HUES64 (cell line): ENCODE results near the gene RAB11FIP2.

ENCODE experiments used
- H3K27ac ChIP-seq: 2 replicates; pipeline ENCODE4 v1.7.0; 2013; ENCODE audit warnings: low read depth, low read length, inconsistent platforms
- H3K27me3 ChIP-seq: 2 replicates; pipeline ENCODE4 v1.6.1; 2013; ENCODE audit warnings: mild to moderate bottlenecking, low read length; ENCODE audit not compliant: insufficient read depth
- H3K36me3 ChIP-seq: 2 replicates; pipeline ENCODE4 v1.6.1; 2013; ENCODE audit warnings: mild to moderate bottlenecking, low read length; ENCODE audit not compliant: insufficient read depth
- H3K4me1 ChIP-seq: 2 replicates; pipeline ENCODE4 v1.6.1; 2013; ENCODE audit warnings: mild to moderate bottlenecking, low read length, moderate library complexity; ENCODE audit not compliant: insufficient read depth
- H3K4me3 ChIP-seq: 2 replicates; pipeline ENCODE4 v1.5.1; 2013; ENCODE audit warnings: mild to moderate bottlenecking, low read length, moderate library complexity
- H3K9ac ChIP-seq: 2 replicates; pipeline ENCODE4 v1.6.1; 2013; ENCODE audit warnings: mild to moderate bottlenecking, low read depth, low read length
- H3K9me3 ChIP-seq: 2 replicates; pipeline ENCODE4 v1.6.1; 2013; ENCODE audit warnings: low read depth, low read length; ENCODE audit not compliant: insufficient read depth
- WGBS: fragments of 150-250, 120-280 bp; methylation state at CpG from one replicate; pipeline ENCODE4 v1.1.7; 2013; ENCODE audit warnings: missing lambda C conversion rate; 5-methylcytosine and 5-hydroxymethylcytosine counted together

RAB11FIP2 gene

DNA sequence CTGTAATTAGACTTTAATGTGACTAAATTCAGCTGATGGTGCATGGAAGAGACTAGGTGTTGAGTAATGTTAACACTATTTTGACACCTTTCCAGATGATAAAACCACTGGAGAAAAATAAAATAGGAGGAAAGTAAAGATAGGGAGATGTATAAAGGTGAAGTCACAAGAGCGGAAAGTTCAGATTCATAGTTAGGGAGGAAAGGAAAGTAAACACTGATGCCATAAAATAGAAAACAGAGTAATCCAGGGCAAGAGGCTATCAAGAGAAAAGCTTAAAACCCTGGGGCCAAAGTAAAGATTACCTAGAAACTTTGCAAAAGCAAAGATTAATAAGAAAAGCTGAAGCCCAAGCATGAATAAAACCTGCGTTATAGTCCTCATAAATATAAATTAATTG lies 62.8 kb downstream of the RAB11FIP2 start:
- H3K36me3 ChIP-seq: no peaks in the 10 kb centered on the region
- no peak overlapping the region for H3K4me3 ChIP-seq
- H3K9me3 ChIP-seq: no peaks in the 10 kb centered on the region
- H3K9ac ChIP-seq: no peak overlapping the region
- 95% methylated on average over 1 of the region's 2 CpGs for WGBS
- no peaks in the 10 kb centered on the region for H3K27me3 ChIP-seq
- H3K27ac ChIP-seq: no peak overlapping the region
- H3K4me1 ChIP-seq: peaks cover 4% of the 10 kb centered on the region; the same call in 1 of the 2 replicates

DNA sequence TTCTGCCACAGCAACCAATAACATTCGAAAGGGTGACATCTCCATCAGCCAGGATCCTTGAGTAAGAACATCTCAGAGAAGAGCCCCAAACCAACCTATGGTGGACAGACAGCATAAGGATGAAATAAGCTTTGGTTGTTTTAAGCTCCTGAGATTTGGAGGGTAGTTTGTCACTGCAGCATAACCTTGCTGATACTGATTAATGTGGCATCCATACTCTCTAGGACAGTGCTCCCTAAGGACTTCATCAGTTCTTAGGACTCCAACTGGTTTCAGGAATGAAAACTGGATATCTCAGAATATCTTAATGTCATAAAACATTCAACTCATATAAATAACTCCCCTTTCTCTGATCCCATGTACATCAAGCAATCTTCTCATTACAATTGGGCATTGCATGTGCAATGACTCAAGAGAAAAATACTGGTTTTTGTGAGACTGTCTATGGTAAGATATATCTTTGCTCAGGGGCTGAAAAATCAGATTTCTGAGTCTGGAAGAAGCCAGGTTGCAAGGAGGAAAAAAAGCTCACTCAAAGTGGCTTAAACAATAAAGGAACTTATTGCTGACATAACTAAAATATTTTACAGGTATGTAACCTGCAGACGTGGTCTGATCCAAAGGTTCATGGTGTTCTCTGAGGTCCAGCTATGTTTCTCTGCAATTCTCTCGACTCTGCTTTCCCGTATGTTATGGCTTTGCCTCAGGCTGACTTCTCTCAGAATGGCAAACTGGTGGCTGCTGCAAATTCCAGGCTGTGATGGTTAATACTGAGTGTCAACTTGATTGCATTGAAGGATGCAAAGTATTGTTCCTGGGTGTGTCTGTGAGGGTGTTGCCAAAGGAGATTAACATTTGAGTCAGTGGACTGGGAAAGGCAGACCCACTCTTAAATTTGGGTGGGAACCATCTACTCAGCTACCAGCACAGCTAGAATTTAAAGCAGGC lies 65.7 kb downstream of the RAB11FIP2 start:
- Histone ChIP-seq H3K9me3 (no peaks in the 10 kb centered on the region), H3K9ac (no peak overlapping the region), H3K36me3 (no peaks in the 10 kb centered on the region), H3K4me1 (no peaks in the 10 kb centered on the region; the same call in 1 of the 2 replicates), H3K27me3 (no peaks in the 10 kb centered on the region), H3K27ac (no peak overlapping the region), H3K4me3 (no peak overlapping the region)
- 92% methylated on average over 4 of the region's 4 CpGs for WGBS

GRCh38 chr10:117980216-117980615 lies 66.5 kb downstream of the RAB11FIP2 start:
- 100% methylated on average over 2 of the region's 2 CpGs for WGBS
- no peak overlapping the region for H3K27ac ChIP-seq
- H3K36me3 ChIP-seq: no peaks in the 10 kb centered on the region

GRCh38 chr10:117972168-117972837 lies 74.4 kb downstream of the RAB11FIP2 start:
- Histone ChIP-seq H3K27ac (no peak overlapping the region), H3K36me3 (no peaks in the 10 kb centered on the region), H3K4me3 (no peak overlapping the region), H3K9me3 (no peaks in the 10 kb centered on the region), H3K27me3 (no peaks in the 10 kb centered on the region), H3K4me1 (peaks cover 4% of the 10 kb centered on the region; the same call in 1 of the 2 replicates), H3K9ac (no peak overlapping the region)
- WGBS: 89% methylated on average over 5 of the region's 5 CpGs

More at GRCh38 chr10:117980216-117980615, 66.5 kb downstream of the RAB11FIP2 start:
- no peak overlapping the region for H3K4me3 ChIP-seq
- no peak overlapping the region for H3K9ac ChIP-seq
- no peaks in the 10 kb centered on the region for H3K9me3 ChIP-seq
- H3K4me1 ChIP-seq: no peaks in the 10 kb centered on the region
- H3K27me3 ChIP-seq: no peaks in the 10 kb centered on the region

DNA sequence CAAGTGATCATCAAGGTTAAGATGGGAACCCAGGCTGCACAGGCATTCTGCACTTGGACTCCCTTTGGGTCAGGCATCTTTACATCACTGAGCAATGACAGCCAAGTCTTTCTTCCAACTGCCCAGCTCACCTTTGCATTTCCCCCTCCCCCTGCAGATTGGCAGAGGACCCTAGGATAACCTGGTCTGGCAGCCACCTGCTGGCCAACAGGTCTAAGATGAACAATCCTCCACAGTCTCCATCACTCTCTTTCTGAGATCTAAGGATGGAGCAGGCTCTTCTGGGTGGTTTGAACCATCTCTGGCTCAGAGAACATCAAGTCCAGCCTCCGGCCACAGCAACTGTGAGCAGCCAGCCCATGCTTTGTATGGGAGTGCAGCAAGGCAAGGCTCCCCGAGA lies 75.8 kb downstream of the RAB11FIP2 start:
- peaks cover 14% of the 10 kb centered on the region for H3K4me1 ChIP-seq
- no peaks in the 10 kb centered on the region for H3K27me3 ChIP-seq
- no peak overlapping the region for H3K9ac ChIP-seq
- no peaks in the 10 kb centered on the region for H3K9me3 ChIP-seq
- WGBS: 93% methylated on average over 2 of the region's 2 CpGs
- no peak overlapping the region for H3K27ac ChIP-seq
- no peak overlapping the region for H3K4me3 ChIP-seq
- H3K36me3 ChIP-seq: no peaks in the 10 kb centered on the region

- WGBS: 100% methylated on average over 1 of the region's 1 CpG
Observed at GRCh38 chr10:117969592-117969991, 77.1 kb downstream of the RAB11FIP2 start.

GRCh38 chr10:117968354-117969182 lies 78.2 kb downstream of the RAB11FIP2 start:
- Histone ChIP-seq H3K9me3 (no peaks in the 10 kb centered on the region), H3K4me3 (no peak overlapping the region), H3K27me3 (no peaks in the 10 kb centered on the region), H3K4me1 (peaks cover 11% of the 10 kb centered on the region), H3K27ac (no peak overlapping the region), H3K9ac (no peak overlapping the region), H3K36me3 (no peaks in the 10 kb centered on the region)
- WGBS: 92% methylated on average over 10 of the region's 10 CpGs

More at GRCh38 chr10:117969592-117969991, 77.1 kb downstream of the RAB11FIP2 start:
- Histone ChIP-seq H3K36me3 (no peaks in the 10 kb centered on the region), H3K4me3 (no peak overlapping the region), H3K9me3 (no peaks in the 10 kb centered on the region), H3K4me1 (peaks cover 14% of the 10 kb centered on the region), H3K27me3 (no peaks in the 10 kb centered on the region), H3K27ac (no peak overlapping the region), H3K9ac (no peak overlapping the region)

GRCh38 chr10:117967149-117967650 lies 79.5 kb downstream of the RAB11FIP2 start:
- Histone ChIP-seq H3K9me3 (no peaks in the 10 kb centered on the region), H3K4me1 (peaks cover 10% of the 10 kb centered on the region), H3K9ac (no peak overlapping the region), H3K27ac (no peak overlapping the region), H3K27me3 (no peaks in the 10 kb centered on the region), H3K4me3 (no peak overlapping the region), H3K36me3 (no peaks in the 10 kb centered on the region)
- WGBS: 95% methylated on average over 5 of the region's 7 CpGs

- Histone ChIP-seq H3K27ac (no peak overlapping the region), H3K9me3 (no peaks in the 10 kb centered on the region), H3K36me3 (no peaks in the 10 kb centered on the region), H3K4me1 (peaks cover 10% of the 10 kb centered on the region), H3K9ac (no peak overlapping the region), H3K4me3 (no peak overlapping the region), H3K27me3 (no peaks in the 10 kb centered on the region)
- WGBS: 91% methylated on average over 2 of the region's 2 CpGs
Observed at GRCh38 chr10:117965984-117966383, 80.8 kb downstream of the RAB11FIP2 start.

- no peaks in the 10 kb centered on the region for H3K36me3 ChIP-seq
- H3K27me3 ChIP-seq: no peaks in the 10 kb centered on the region
- 90% methylated on average over 4 of the region's 4 CpGs for WGBS
- no peaks in the 10 kb centered on the region for H3K9me3 ChIP-seq
- no peak overlapping the region for H3K4me3 ChIP-seq
- H3K27ac ChIP-seq: no peak overlapping the region
- H3K4me1 ChIP-seq: peaks cover 10% of the 10 kb centered on the region
- no peak overlapping the region for H3K9ac ChIP-seq
Observed at GRCh38 chr10:117964536-117964935, 82.2 kb downstream of the RAB11FIP2 start.
